Activated CD4-positive, alpha-beta T cell treated with anti-CD3 and anti-CD28 coated beads, Interleukin-2, amount 10 ng/mL, durations not matched to agents 24 days and 14 days (primary cell): ENCODE results near the gene MED13L. TPM values are rescaled to one million over a fixed set of nuclear protein-coding genes. Genes with fewer than 3 reads are reported as not detected.

Source experiments
- DNase-seq: peaks from one replicate; pipeline ENCODE4 v3.0.0; 2022
- H3K27ac Mint-ChIP-seq: one replicate; pipeline ENCODE4 v1.8.0; 2022; ENCODE audit warnings: mild to moderate bottlenecking, mixed read lengths
- H3K27me3 Mint-ChIP-seq: one replicate; pipeline ENCODE4 v1.8.0; 2022; ENCODE audit warnings: mixed read lengths
- H3K36me3 Mint-ChIP-seq: one replicate; pipeline ENCODE4 v1.8.0; 2022; ENCODE audit warnings: low read depth, mild to moderate bottlenecking, mixed read lengths
- H3K4me1 Mint-ChIP-seq: one replicate; pipeline ENCODE4 v1.8.0; 2021; ENCODE audit warnings: mixed read lengths
- H3K4me3 Mint-ChIP-seq: one replicate; pipeline ENCODE4 v1.8.0; 2022; ENCODE audit warnings: mild to moderate bottlenecking, moderate library complexity, mixed read lengths
- H3K9me3 Mint-ChIP-seq: one replicate; pipeline ENCODE4 v1.8.0; 2021; ENCODE audit warnings: mixed read lengths
- intact Hi-C: fragments of 100-400 bp; cut with micrococcal nuclease; formaldehyde crosslinking; loops from one replicate; pipeline ENCODE4 v1.15.1; 2023
- total RNA-seq: library from RNA; stranded (reverse); gene quantifications from 2 replicates; pipeline ENCODE4 v1.2.3, GENCODE V29; 2022

The MED13L gene
- total RNA-seq, 1 donor from 2014 or later = 62.9 TPM

DNA sequence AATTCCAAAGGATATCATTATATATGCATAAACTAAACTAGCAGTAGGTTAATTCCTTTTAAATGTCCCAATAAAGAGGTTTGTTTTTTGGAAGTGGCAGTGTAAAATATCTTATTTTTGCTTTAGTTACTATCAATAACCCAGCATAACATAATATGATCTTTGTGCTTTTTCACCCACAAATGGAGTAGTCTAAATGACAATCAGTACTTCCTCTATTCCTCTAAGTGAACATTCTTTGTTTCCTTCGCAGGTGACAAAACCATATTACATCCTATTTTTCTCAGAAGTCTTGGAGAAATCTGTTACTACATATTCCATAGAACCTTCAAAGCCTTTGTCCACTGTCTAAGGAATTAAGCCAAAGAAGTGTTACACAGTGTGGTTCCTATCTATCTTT lies 62.5 kb downstream of the MED13L start:
- H3K36me3 Mint-ChIP-seq = peaks cover 3% of the 10 kb centered on the region
- no peaks in the 10 kb centered on the region for H3K27me3 Mint-ChIP-seq
- no peaks in the 10 kb centered on the region for H3K9me3 Mint-ChIP-seq
- H3K4me3 Mint-ChIP-seq = no peak overlapping the region
- no peak overlapping the region for H3K27ac Mint-ChIP-seq
- H3K4me1 Mint-ChIP-seq = peaks cover 38% of the 10 kb centered on the region
- intact Hi-C loops = no loop called here
- DNase-seq = no peak

DNA sequence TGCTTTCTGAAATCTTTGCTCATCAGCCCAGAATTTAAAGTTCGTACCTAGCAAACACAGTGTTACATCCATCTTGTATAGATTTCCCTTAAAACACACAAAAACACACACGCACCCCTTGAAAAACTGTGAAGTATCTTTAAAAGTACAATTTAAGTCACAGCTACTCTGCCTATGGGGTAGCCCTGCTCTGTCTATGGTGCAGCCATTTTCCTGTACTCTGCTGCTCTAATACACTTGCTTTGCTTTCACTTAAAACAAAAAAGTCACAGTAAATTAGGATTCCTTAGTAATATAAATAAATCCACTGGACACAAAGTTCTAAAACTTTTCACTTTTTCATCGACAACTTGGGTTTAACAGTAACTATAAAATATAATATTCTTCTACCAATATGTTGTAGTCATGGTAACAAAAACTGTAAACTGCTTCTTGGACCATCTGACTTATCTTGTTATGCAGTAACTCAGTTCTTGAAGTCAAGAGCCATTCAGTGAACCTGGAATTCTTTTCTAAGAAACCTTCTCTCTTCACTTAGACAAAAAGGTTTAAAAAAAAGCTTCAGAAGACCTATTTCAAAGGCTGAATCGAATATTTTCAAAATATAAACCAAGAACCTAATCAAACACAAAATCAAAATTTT lies 63.5 kb downstream of the MED13L start:
- Mint-ChIP-seq H3K4me3 (no peak overlapping the region), H3K9me3 (no peaks in the 10 kb centered on the region), H3K27ac (no peak overlapping the region), H3K4me1 (peaks cover 43% of the 10 kb centered on the region), H3K36me3 (peaks cover 3% of the 10 kb centered on the region), H3K27me3 (no peaks in the 10 kb centered on the region)
- intact Hi-C loops = no loop called here
- DNase-seq = no peak

DNA sequence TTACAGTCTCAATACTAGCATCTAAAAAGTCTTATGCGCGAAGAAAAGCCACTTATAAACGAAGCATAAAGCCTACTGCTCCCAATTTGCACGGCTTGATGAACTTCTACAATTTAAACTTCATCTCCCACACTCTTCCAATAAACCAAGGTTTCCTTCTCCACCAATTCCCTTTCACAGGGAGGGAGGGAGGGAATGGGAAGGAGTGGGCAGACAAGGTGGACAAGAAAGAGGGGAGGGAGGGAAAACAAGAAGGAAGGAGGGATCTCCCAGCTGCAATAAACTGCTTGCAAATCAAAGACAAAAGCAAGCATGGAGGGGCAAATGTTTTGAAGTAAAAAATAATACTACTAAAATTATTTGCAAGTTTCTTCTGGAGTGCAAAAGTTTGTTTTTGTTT lies 64.5 kb downstream of the MED13L start:
- H3K36me3 Mint-ChIP-seq = peaks cover 3% of the 10 kb centered on the region
- DNase-seq = no peak
- no peaks in the 10 kb centered on the region for H3K27me3 Mint-ChIP-seq
- H3K9me3 Mint-ChIP-seq = no peaks in the 10 kb centered on the region
- peaks cover 41% of the 10 kb centered on the region for H3K4me1 Mint-ChIP-seq
- intact Hi-C loops = no loop called here
- H3K4me3 Mint-ChIP-seq = no peak overlapping the region
- no peak overlapping the region for H3K27ac Mint-ChIP-seq

DNA sequence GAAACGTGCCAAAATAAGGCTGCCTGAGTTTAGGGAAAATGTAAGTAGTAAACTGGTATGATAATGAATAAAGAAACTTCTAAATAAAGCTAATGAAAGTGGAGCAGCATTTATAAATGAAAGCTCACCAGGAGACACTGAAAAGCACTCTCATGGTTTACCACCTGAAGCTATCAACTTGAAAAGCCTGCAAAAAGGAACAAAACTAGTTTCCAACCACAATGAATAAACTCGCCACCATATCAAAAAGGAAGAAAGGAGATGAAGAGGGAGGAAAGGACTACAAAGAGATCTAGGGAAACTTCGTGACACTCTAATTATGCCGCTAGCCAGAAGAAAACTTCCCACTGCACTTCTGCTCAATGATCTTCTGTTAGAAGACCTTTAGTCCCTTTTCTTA lies 66.7 kb downstream of the MED13L start:
- DNase-seq = no peak
- H3K4me1 Mint-ChIP-seq = peaks cover 26% of the 10 kb centered on the region

GRCh38 chr12:116210131-116210530 lies 67.4 kb downstream of the MED13L start:
- H3K4me3 Mint-ChIP-seq = no peak overlapping the region
- no peaks in the 10 kb centered on the region for H3K9me3 Mint-ChIP-seq

More for the DNA sequence above, 66.7 kb downstream of the MED13L start:
- Mint-ChIP-seq H3K27me3 (no peaks in the 10 kb centered on the region), H3K9me3 (no peaks in the 10 kb centered on the region), H3K27ac (no peak overlapping the region), H3K36me3 (no peaks in the 10 kb centered on the region), H3K4me3 (peak overlapping the region; percentile 4)
- intact Hi-C loops = no loop called here

GRCh38 chr12:116209503-116209902 lies 68.0 kb downstream of the MED13L start:
- peaks cover 18% of the 10 kb centered on the region for H3K4me1 Mint-ChIP-seq
- intact Hi-C loops = no loop called here
- H3K27me3 Mint-ChIP-seq = no peaks in the 10 kb centered on the region

More at GRCh38 chr12:116210131-116210530, 67.4 kb downstream of the MED13L start:
- intact Hi-C loops = no loop called here
- H3K27me3 Mint-ChIP-seq = no peaks in the 10 kb centered on the region
- peaks cover 20% of the 10 kb centered on the region for H3K4me1 Mint-ChIP-seq
- H3K27ac Mint-ChIP-seq = no peak overlapping the region
- H3K36me3 Mint-ChIP-seq = no peaks in the 10 kb centered on the region
- DNase-seq = no peak

DNA sequence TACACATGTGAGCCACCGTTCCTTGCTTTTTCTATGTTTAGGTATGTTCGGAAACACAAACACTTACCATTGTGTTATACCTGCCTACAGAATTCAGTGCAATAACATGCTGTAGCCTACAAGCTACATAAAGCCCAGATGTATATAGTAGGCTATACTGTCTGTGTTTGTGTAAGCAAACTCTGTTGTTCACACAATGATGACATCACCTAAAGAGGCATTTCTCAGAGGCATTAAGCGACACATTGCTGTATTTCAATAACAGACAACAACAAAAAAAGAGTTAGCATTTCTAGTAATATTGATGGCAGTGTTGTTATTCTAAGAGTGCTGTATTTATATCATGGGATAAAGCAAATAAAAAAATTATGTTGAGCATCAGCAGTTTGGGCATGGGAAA lies 70.2 kb downstream of the MED13L start:
- Mint-ChIP-seq H3K27ac (no peak overlapping the region), H3K27me3 (no peaks in the 10 kb centered on the region), H3K4me1 (peaks cover 16% of the 10 kb centered on the region), H3K36me3 (peaks cover 9% of the 10 kb centered on the region), H3K4me3 (no peak overlapping the region), H3K9me3 (no peaks in the 10 kb centered on the region)
- no peak for DNase-seq
- intact Hi-C loops = no loop called here

More at GRCh38 chr12:116209503-116209902, 68.0 kb downstream of the MED13L start:
- no peak overlapping the region for H3K27ac Mint-ChIP-seq
- no peak for DNase-seq
- no peak overlapping the region for H3K4me3 Mint-ChIP-seq
- H3K36me3 Mint-ChIP-seq = peaks cover 3% of the 10 kb centered on the region
- H3K9me3 Mint-ChIP-seq = no peaks in the 10 kb centered on the region

GRCh38 chr12:116206828-116207227 lies 70.7 kb downstream of the MED13L start:
- intact Hi-C loops = no loop called here
- H3K9me3 Mint-ChIP-seq = no peaks in the 10 kb centered on the region
- H3K27ac Mint-ChIP-seq = no peak overlapping the region
- H3K4me1 Mint-ChIP-seq = peaks cover 16% of the 10 kb centered on the region
- no peaks in the 10 kb centered on the region for H3K27me3 Mint-ChIP-seq
- no peak overlapping the region for H3K4me3 Mint-ChIP-seq
- peaks cover 9% of the 10 kb centered on the region for H3K36me3 Mint-ChIP-seq
- no peak for DNase-seq

DNA sequence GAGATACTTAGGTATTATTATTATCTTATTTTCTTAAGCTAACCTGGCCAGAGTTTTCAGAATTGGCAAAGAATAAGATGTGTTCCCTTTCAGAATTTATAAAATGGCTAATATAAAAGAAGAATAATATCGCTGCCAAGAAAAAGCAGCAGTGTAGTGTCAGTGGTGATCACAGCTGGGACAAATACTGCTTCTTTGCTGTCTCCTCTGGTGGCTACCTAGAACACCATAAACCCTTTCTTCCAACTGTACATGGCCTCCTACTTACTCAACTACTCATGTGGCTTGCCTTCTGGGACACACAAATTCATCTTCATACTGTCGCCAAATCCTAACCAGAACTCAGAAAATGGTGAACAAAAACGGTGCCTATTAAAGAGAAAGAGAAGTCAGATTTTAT lies 72.7 kb downstream of the MED13L start:
- no peaks in the 10 kb centered on the region for H3K9me3 Mint-ChIP-seq
- H3K4me1 Mint-ChIP-seq = peaks cover 8% of the 10 kb centered on the region
- H3K4me3 Mint-ChIP-seq = no peak overlapping the region
- peaks cover 13% of the 10 kb centered on the region for H3K36me3 Mint-ChIP-seq
- no peaks in the 10 kb centered on the region for H3K27me3 Mint-ChIP-seq
- no peak overlapping the region for H3K27ac Mint-ChIP-seq
- DNase-seq = no peak
- intact Hi-C loops = no loop called here

- Mint-ChIP-seq H3K36me3 (peaks cover 13% of the 10 kb centered on the region), H3K9me3 (no peaks in the 10 kb centered on the region), H3K4me3 (no peak overlapping the region), H3K27ac (no peak overlapping the region), H3K27me3 (no peaks in the 10 kb centered on the region), H3K4me1 (peaks cover 6% of the 10 kb centered on the region)
- intact Hi-C loops = no loop called here
- DNase-seq = no peak
These were observed 73.3 kb downstream of the MED13L start for GRCh38 chr12:116204169-116204568.

DNA sequence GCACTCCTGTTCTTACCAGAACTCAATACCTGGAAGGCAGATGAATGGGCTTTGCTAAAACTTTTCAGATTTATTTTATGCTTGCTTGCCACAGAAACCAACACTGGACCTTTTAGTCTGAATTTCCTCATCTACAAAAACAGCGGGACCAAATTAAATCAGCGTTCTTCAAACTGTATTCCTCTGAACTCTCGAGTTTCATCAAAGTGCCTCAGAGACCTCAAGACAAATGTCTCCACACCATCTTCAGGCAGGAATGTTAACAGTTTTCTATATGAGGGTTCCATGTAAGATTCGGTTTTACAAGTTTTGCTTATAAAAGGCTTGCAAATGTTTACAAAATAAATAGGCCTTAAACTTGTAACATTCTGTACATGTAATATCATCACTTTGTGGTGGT lies 74.6 kb downstream of the MED13L start:
- Mint-ChIP-seq H3K4me3 (no peak overlapping the region), H3K27ac (no peak overlapping the region), H3K9me3 (no peaks in the 10 kb centered on the region), H3K27me3 (no peaks in the 10 kb centered on the region), H3K36me3 (peaks cover 13% of the 10 kb centered on the region), H3K4me1 (peaks cover 15% of the 10 kb centered on the region)
- intact Hi-C loops = no loop called here
- DNase-seq = no peak

DNA sequence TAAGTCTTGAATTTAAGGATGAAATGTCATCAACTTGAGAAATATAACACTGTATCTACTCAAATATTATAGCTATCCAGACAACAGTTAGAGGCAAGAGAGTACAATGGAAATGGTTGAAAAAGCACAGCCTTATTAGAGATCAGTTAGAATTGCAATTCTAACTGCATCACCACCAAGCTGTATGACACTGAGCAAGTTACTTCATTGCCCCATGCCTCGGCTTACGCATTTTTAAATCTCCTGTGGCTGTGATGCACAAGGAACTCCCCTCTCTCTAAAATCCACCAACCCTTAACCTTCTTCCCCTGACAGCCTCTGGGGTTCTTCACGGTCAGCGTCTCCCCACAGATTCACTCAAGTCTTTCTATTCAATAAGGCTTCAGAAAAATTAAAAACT lies 75.1 kb downstream of the MED13L start:
- H3K4me3 Mint-ChIP-seq = no peak overlapping the region
- DNase-seq = no peak
- peaks cover 15% of the 10 kb centered on the region for H3K4me1 Mint-ChIP-seq
- H3K9me3 Mint-ChIP-seq = no peaks in the 10 kb centered on the region
- intact Hi-C loops = no loop called here
- no peaks in the 10 kb centered on the region for H3K27me3 Mint-ChIP-seq
- no peak overlapping the region for H3K27ac Mint-ChIP-seq
- H3K36me3 Mint-ChIP-seq = peaks cover 13% of the 10 kb centered on the region

DNA sequence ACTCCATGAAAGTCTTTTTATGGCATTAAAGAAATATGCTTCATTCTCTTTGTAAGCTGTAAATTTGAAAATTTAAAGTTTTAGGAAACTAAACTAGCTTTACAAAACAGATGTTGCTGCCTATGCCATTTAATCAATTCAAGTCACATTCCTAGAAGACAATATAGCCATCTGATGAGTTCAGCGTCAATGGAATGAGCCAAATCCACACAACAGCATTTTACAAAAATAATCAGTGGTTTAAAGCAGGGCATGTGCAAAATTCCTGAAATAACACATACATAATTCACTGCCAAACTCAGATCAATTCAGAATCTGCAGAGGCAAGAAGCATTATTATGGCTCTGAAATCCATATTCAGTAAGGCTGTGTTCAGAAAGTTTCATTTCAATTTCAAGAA lies 75.6 kb downstream of the MED13L start:
- H3K27me3 Mint-ChIP-seq = no peaks in the 10 kb centered on the region
- H3K4me3 Mint-ChIP-seq = no peak overlapping the region
- peaks cover 13% of the 10 kb centered on the region for H3K36me3 Mint-ChIP-seq
- H3K27ac Mint-ChIP-seq = no peak overlapping the region
- intact Hi-C loops = no loop called here
- DNase-seq = no peak
- no peaks in the 10 kb centered on the region for H3K9me3 Mint-ChIP-seq
- peaks cover 15% of the 10 kb centered on the region for H3K4me1 Mint-ChIP-seq

- peaks cover 13% of the 10 kb centered on the region for H3K36me3 Mint-ChIP-seq
- no peak for DNase-seq
- no peak overlapping the region for H3K27ac Mint-ChIP-seq
- no peaks in the 10 kb centered on the region for H3K9me3 Mint-ChIP-seq
- intact Hi-C loops = no loop called here
- no peaks in the 10 kb centered on the region for H3K27me3 Mint-ChIP-seq
- H3K4me1 Mint-ChIP-seq = peaks cover 15% of the 10 kb centered on the region
- no peak overlapping the region for H3K4me3 Mint-ChIP-seq
These were observed 76.1 kb downstream of the MED13L start for GRCh38 chr12:116201359-116201758.

DNA sequence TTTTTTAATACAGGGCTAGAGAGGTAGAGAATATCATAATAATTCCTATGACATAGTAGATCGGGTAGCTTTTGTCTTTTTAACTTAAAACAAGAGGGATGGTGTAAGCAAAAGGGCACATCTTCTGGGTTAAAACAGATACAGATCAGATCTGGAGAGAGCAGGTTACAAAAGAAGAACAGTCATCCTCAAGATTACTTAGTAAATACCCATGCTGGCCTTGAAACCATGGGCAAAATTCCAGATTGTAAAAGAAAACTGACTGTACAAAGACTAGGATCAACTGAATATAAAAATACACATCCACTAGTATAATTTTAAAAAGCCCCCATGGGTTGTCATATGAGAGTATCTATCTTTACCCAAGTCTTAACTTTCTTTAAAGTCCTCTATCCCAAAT lies 76.7 kb downstream of the MED13L start:
- Mint-ChIP-seq H3K27ac (no peak overlapping the region), H3K4me1 (peaks cover 17% of the 10 kb centered on the region), H3K27me3 (no peaks in the 10 kb centered on the region)

More for the DNA sequence above, 76.7 kb downstream of the MED13L start:
- Mint-ChIP-seq H3K9me3 (no peaks in the 10 kb centered on the region), H3K36me3 (peaks cover 13% of the 10 kb centered on the region), H3K4me3 (no peak overlapping the region)
- no peak for DNase-seq
- intact Hi-C loops = no loop called here
